ENCODE data around the gene NTNG2.

GRCh38 chr9:132233138-132233537 lies 71.3 kb downstream of the NTNG2 start:
- TF ChIP-seq TAF1 (IDR thresholded peaks at IDR 0.05; ENCODE audit: low read depth, low read length) (no peak), POLR2A (IDR thresholded peaks at IDR 0.05; ENCODE audit: low read depth, low read length) (no peak), POLR2AphosphoS5 (IDR thresholded peaks at IDR 0.05; ENCODE audit: low read depth, low read length) (no peak), SPI1 (IDR thresholded peaks at IDR 0.05; ENCODE audit: low read depth, low read length) (no peak), POU2F2 (IDR thresholded peaks at IDR 0.05; ENCODE audit: low read depth, low read length) (no peak), PAX5 (IDR thresholded peaks at IDR 0.05; ENCODE audit: insufficient read depth, low read length, severe bottlenecking) (no peak)

Data from GM12891 (cell line).